ENCODE data around the gene JOSD2. TPM values are rescaled to one million over a fixed set of nuclear protein-coding genes. Genes with fewer than 3 reads are reported as not detected.
"Not testable (repeated sequence)": the region's sequence is repeated elsewhere in the genome, so short reads cannot be mapped to it uniquely, and the experiment has no call there.

JOSD2 gene
- total RNA-seq, 2 donors from 2014 or later = 29.4 to 31.7 TPM

DNA sequence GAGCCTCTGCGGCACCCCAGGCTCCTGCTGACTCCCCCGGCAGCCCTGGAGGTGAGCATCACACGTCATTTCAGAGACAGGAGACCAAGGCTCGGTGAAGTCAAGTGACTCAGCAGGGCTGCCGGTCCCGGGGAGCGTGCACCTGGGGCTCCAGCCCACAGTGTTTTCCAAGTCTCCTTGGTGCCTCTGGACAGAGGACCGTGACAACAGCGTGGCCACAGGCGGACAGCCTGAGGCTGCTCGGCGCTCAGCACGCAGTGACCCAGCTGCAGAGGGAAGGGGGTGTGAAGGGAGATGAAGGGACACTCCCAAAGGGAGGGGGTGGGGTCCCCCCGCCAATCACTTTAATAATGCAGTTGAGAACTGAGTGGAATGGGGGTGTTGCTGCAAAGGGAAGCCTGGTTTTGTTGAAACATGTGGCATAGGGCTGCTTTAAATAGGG lies 20.2 kb upstream of the JOSD2 start:
- H3K4me1 ChIP-seq (replicated peaks) = no peaks in the 10 kb centered on the region
- H3K27me3 ChIP-seq (replicated peaks; ENCODE audit: insufficient read depth) = peaks cover 18% of the 10 kb centered on the region
- H3K36me3 ChIP-seq = no peaks in the 10 kb centered on the region
- H3K9me3 ChIP-seq = no peaks in the 10 kb centered on the region
- DNase-seq (ENCODE audit: low spot score) = no peak
- no peak overlapping the region for H3K4me3 ChIP-seq
- TF ChIP-seq POLR2AphosphoS5 (IDR thresholded peaks at IDR 0.05) (no peak), POLR2A (IDR thresholded peaks at IDR 0.05) (no peak), CTCF (IDR thresholded peaks at IDR 0.05) (no peak)
- WGBS = 36% methylated on average over 14 of the region's 14 CpGs
- intact Hi-C loops (cut with DNase I) = no loop called here
- no peak overlapping the region for H3K27ac ChIP-seq

DNA sequence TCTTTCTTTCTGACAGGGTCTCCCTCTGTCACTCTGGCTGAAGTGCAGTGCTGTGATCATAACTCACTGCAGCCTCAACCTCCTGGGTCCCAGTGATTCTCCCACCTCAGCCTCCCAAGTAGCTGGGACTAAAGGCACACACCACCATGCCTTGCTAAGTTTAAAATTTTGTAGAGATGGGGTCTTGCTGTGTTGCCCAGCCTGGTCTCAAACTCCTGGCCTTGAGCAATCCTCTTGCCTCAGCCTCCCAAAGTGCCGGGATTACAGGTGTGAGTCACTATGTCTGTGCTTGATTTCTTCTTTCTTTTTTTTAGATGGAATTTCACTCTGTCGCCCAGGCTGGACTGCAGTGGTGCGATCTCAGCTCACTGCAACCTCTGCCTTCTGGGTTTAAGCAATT lies 17.1 kb upstream of the JOSD2 start:
- H3K27me3 ChIP-seq (replicated peaks; ENCODE audit: insufficient read depth) = peaks cover 18% of the 10 kb centered on the region
- H3K4me3 ChIP-seq; intact Hi-C loops (cut with DNase I): not testable (repeated sequence)

DNA sequence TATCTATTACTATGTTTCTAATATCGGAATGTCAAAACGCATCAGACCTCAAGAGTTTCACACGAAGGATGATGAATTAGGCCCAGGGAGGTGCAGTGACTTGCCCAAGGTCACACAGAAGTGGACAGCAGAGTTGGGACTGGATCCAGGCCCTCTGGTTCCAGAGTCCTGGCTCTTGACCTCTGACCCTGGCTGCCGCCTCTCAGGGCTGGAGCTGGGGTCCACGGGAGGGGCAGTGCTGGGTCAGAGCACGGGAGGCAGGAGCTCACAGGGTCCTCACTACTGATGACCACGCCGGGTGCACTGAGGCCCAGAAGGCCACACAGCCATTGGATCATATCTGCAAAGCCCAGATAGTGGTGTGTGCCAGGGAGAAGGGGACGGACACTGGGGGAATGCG lies 11.9 kb upstream of the JOSD2 start:
- TF ChIP-seq POLR2AphosphoS5 (IDR thresholded peaks at IDR 0.05) = no peak
- TF ChIP-seq CTCF (IDR thresholded peaks at IDR 0.05) = no peak
- no peak for TF ChIP-seq POLR2A (IDR thresholded peaks at IDR 0.05)
- Histone ChIP-seq H3K4me1 (replicated peaks) (no peaks in the 10 kb centered on the region), H3K4me3 (no peak overlapping the region), H3K27me3 (replicated peaks; ENCODE audit: insufficient read depth) (no peaks in the 10 kb centered on the region), H3K36me3 (no peaks in the 10 kb centered on the region), H3K27ac (no peak overlapping the region), H3K9me3 (no peaks in the 10 kb centered on the region)
- WGBS = 93% methylated on average over 10 of the region's 10 CpGs
- intact Hi-C loops (cut with DNase I) = no loop called here
- DNase-seq (ENCODE audit: low spot score) = no peak

More for the DNA sequence above, 17.1 kb upstream of the JOSD2 start:
- not testable (repeated sequence) for H3K36me3 ChIP-seq; DNase-seq (ENCODE audit: low spot score); H3K4me1 ChIP-seq (replicated peaks); H3K9me3 ChIP-seq; H3K27ac ChIP-seq
- 85% methylated on average over 3 of the region's 3 CpGs for WGBS

DNA sequence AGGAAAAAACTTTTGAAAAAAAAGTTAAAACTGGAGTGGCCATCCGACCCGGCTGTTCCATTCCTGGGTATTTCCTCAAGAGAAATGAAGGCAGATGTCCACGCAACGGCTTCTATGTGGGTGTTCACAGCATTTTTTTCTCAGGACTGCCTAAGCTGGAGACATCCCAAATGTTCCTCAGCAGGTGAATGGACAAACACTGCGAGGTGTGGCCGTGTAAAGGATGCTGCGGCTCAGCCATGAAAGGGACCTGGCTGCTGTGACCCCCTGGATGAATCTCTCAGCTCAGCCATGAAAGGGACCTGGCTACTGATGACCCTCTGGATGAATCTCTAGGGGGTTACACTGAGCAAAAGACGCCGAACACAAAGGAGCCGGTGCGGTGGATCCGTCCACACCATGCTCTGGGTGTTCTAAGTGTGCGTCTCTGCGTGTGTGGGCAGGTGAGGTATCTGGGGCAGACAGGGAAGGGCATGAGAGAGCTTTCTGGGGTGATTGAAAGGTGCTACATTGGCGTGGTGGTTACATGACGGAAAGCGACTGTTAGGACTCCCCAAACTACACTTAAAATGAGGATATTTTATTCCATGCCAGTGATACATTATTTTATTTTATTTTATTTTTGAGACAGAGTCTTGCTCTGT lies 10.0 kb upstream of the JOSD2 start:
- no peak for DNase-seq (ENCODE audit: low spot score)
- H3K36me3 ChIP-seq = no peaks in the 10 kb centered on the region

GRCh38 chr19:50519006-50519575 lies 8.1 kb upstream of the JOSD2 start:
- Histone ChIP-seq H3K27me3 (replicated peaks; ENCODE audit: insufficient read depth) (no peaks in the 10 kb centered on the region), H3K36me3 (no peaks in the 10 kb centered on the region), H3K4me3 (no peak overlapping the region), H3K27ac (no peak overlapping the region), H3K4me1 (replicated peaks) (no peaks in the 10 kb centered on the region), H3K9me3 (no peaks in the 10 kb centered on the region)
- no peak for TF ChIP-seq POLR2AphosphoS5 (IDR thresholded peaks at IDR 0.05)
- no peak for TF ChIP-seq CTCF (IDR thresholded peaks at IDR 0.05)
- no peak for TF ChIP-seq POLR2A (IDR thresholded peaks at IDR 0.05)
- WGBS = 98% methylated on average over 30 of the region's 40 CpGs
- intact Hi-C loops (cut with DNase I) = no loop called here
- DNase-seq (ENCODE audit: low spot score) = no peak

More for the DNA sequence above, 10.0 kb upstream of the JOSD2 start:
- H3K4me1 ChIP-seq (replicated peaks) = no peaks in the 10 kb centered on the region
- no peak overlapping the region for H3K27ac ChIP-seq
- no peaks in the 10 kb centered on the region for H3K27me3 ChIP-seq (replicated peaks; ENCODE audit: insufficient read depth)
- no peaks in the 10 kb centered on the region for H3K9me3 ChIP-seq
- intact Hi-C loops (cut with DNase I) = no loop called here
- no peak overlapping the region for H3K4me3 ChIP-seq
- TF ChIP-seq POLR2A (IDR thresholded peaks at IDR 0.05) (no peak), POLR2AphosphoS5 (IDR thresholded peaks at IDR 0.05) (no peak), CTCF (IDR thresholded peaks at IDR 0.05) (no peak)
- 83% methylated on average over 17 of the region's 17 CpGs for WGBS
